ENCODE data around the gene CLTCL1.

Gene CLTCL1

DNA sequence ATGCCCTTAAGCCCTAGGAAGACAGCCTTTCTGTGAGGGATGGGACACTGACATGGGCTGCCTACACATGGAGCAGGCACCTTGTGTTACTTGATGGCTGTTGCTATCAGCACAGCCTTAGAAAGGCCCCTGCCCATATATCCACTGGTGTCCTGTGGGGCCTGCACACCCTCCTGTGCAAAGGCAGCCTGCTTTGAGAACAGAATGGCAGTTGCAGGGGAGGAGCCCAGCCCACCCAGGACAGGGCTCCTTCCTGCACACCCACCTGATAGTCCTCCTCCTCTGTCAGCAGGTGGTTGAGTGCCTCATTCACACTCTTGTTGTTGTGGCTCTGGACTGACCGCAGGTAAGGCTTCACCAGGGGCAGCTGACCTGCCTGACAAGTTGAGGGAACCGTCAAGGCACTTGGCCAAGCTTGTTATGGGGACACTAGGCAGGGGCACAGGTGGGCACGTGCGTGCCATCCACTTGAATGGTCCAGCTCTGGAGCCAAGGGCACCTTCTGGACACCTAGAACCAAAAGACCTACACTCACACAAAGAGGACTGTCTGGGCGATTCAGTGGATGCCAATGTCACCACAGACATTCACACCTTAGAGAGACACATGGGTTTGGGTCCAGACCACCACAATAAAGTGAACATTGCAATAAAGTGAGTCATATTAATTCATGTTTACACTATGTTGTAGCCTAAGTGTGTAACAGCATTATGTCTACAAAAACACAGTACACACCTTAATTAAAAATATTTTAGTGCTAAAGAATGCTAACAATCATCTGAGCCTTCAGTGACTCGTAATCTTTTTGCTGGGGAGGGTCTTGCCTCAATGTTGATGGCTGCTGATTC lies 103.6 kb downstream of the CLTCL1 start:
- Histone ChIP-seq H3K4me3 (ENCODE audit: insufficient read depth, low read depth, low read length, poor library complexity, severe bottlenecking) (no peak overlapping the region), H3K36me3 (ENCODE audit: control insufficient read depth, insufficient read depth, low read length) (no peaks in the 10 kb centered on the region)

DNA sequence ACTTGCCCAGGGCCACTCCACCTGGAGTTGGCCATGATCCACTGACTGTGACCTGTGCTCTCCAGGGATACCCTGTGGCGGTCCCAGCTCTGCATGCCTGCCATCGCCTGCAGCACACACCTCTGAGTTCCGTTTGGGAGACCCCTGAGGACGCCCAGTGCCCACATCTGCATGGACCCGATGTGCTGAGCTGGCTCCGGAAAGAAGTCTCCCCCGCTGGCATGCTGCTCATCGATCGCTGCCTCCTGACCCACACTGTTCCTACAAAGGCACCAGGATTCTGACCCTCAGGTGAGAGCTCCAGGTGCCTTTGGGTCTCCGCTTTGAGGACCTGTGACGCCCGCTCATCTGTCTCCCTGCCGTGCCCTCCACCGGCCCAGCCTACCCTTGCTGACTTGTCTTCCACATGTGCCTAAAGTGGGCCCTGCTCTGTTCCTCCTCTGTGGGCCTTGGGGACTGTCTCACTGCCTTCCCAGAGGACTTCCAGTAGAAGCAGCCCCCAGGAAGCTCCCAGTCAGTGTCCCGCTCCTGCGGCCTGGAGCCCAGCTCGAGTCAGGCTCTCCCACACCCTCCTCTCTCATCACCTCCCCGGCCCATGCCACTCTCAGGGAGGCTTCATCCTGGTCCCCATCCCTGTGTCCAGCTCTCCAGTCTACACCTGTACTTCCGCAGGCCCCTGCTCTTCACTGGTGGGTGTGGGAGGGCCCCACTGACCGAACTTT lies 107.1 kb downstream of the CLTCL1 start:
- DNase-seq, result no peak
- peaks cover 8% of the 10 kb centered on the region for H3K4me1 ChIP-seq (ENCODE audit: control insufficient read depth, insufficient read depth, low read length, poor library complexity, severe bottlenecking)
- H3K27ac ChIP-seq (ENCODE audit: insufficient read depth, low read length, poor library complexity, severe bottlenecking), result no peak overlapping the region
- no peaks in the 10 kb centered on the region for H3K27me3 ChIP-seq (replicated peaks; ENCODE audit: control insufficient read depth, insufficient read depth, low read length, poor library complexity, severe bottlenecking)
- no peak overlapping the region for H3K4me3 ChIP-seq (ENCODE audit: insufficient read depth, low read depth, low read length, poor library complexity, severe bottlenecking)
- no peaks in the 10 kb centered on the region for H3K9me3 ChIP-seq (ENCODE audit: control insufficient read depth, low read length)
- no peaks in the 10 kb centered on the region for H3K36me3 ChIP-seq (ENCODE audit: control insufficient read depth, insufficient read depth, low read length)

More for the DNA sequence above, 103.6 kb downstream of the CLTCL1 start:
- Histone ChIP-seq H3K27me3 (replicated peaks; ENCODE audit: control insufficient read depth, insufficient read depth, low read length, poor library complexity, severe bottlenecking) (no peaks in the 10 kb centered on the region), H3K4me1 (ENCODE audit: control insufficient read depth, insufficient read depth, low read length, poor library complexity, severe bottlenecking) (no peaks in the 10 kb centered on the region), H3K9me3 (ENCODE audit: control insufficient read depth, low read length) (no peaks in the 10 kb centered on the region), H3K27ac (ENCODE audit: insufficient read depth, low read length, poor library complexity, severe bottlenecking) (no peak overlapping the region)
- no peak for DNase-seq

DNA sequence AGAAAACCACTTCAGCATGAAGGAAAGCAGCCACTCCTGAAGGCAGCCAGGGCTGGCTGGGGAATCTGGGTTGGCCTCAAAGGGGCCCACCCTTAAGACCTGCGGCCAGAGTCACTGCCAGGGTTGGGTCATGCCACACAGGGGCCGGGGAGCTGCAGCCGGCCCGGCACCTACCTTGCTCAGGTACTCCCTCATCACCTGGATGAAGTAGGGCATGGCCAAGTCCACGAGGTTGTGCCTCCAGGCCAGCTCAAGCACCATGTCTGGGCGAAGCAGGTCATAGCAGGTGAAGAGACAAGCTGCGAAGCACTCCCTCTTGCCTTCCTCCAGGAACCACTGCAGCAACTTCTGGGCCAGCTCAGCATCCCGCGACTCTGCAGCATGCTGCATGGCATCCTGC lies 108.3 kb downstream of the CLTCL1 start:
- no peak for DNase-seq
- Histone ChIP-seq H3K27me3 (replicated peaks; ENCODE audit: control insufficient read depth, insufficient read depth, low read length, poor library complexity, severe bottlenecking) (no peaks in the 10 kb centered on the region), H3K4me1 (ENCODE audit: control insufficient read depth, insufficient read depth, low read length, poor library complexity, severe bottlenecking) (peaks cover 13% of the 10 kb centered on the region), H3K9me3 (ENCODE audit: control insufficient read depth, low read length) (no peaks in the 10 kb centered on the region), H3K36me3 (ENCODE audit: control insufficient read depth, insufficient read depth, low read length) (no peaks in the 10 kb centered on the region), H3K4me3 (ENCODE audit: insufficient read depth, low read depth, low read length, poor library complexity, severe bottlenecking) (no peak overlapping the region), H3K27ac (ENCODE audit: insufficient read depth, low read length, poor library complexity, severe bottlenecking) (no peak overlapping the region)

DNA sequence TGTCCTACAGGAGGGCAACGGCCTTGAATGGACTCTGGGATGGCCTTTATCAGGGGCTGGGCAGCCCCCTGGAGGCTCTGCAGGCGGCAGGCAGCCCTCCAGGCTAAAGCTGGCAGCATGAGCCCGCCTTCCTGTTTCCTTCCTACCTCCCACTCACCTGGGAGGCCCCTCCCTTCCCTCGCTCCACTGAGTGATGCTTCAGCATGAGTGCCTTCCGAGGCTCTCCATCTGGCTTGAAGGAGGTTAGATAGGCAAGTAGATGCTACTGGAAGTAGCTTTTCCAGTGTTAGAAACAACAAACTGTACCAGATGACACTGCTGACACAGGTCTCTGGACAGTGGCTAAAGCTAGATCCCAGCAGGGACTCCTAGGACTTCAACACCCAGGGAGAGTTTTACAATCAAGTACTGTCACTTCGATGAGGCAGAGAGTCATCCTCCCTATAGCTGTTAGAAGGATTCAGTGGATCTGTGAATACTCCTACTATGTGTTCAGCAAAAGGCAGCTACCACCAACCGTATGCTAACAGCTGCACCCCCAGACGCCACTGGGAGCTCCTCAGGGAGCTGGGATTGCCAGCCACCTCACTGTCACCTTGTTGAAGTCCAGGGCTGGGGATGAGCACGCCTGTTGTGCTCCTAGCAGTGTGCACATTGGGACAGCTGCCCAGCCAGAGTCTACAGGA lies 108.9 kb downstream of the CLTCL1 start:
- Histone ChIP-seq H3K4me1 (ENCODE audit: control insufficient read depth, insufficient read depth, low read length, poor library complexity, severe bottlenecking) (peaks cover 14% of the 10 kb centered on the region), H3K9me3 (ENCODE audit: control insufficient read depth, low read length) (no peaks in the 10 kb centered on the region), H3K27me3 (replicated peaks; ENCODE audit: control insufficient read depth, insufficient read depth, low read length, poor library complexity, severe bottlenecking) (no peaks in the 10 kb centered on the region), H3K4me3 (ENCODE audit: insufficient read depth, low read depth, low read length, poor library complexity, severe bottlenecking) (no peak overlapping the region), H3K36me3 (ENCODE audit: control insufficient read depth, insufficient read depth, low read length) (no peaks in the 10 kb centered on the region), H3K27ac (ENCODE audit: insufficient read depth, low read length, poor library complexity, severe bottlenecking) (no peak overlapping the region)
- no peak for DNase-seq

DNA sequence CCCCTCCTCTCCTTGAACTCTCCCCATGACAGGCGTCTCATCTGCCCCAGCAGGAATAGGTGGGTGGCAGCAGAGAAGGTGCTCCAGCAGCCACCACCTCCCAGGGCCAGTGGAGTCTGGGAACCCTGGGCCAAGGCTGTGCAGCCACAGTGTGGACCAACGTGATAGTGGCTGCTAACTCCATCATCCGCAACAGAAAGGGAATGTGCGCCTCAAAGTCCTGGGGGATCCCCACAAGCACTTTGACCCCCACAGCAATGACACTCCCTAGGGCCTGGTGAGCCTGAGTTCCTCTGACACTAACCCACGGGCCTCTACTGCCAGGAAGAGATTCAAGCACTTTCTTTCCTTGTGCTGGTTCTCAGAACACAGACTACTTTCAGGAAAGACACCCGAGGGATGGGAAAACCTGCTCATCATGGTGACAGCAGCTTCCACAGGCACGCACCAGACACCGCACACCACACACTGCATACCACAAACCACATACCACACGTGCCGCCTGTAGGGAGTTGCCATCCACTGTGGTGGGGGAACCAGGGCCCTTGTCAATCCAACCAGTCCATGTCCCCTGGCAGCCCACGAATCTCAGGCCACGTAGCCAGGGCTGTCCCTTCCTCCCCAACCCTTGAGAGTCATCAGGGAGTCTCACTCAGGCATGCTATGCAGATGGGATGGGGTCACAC lies 109.6 kb downstream of the CLTCL1 start:
- no peak overlapping the region for H3K4me3 ChIP-seq (ENCODE audit: insufficient read depth, low read depth, low read length, poor library complexity, severe bottlenecking)
- H3K27ac ChIP-seq (ENCODE audit: insufficient read depth, low read length, poor library complexity, severe bottlenecking), result no peak overlapping the region
- H3K4me1 ChIP-seq (ENCODE audit: control insufficient read depth, insufficient read depth, low read length, poor library complexity, severe bottlenecking), result peaks cover 16% of the 10 kb centered on the region
- H3K36me3 ChIP-seq (ENCODE audit: control insufficient read depth, insufficient read depth, low read length), result no peaks in the 10 kb centered on the region
- no peaks in the 10 kb centered on the region for H3K27me3 ChIP-seq (replicated peaks; ENCODE audit: control insufficient read depth, insufficient read depth, low read length, poor library complexity, severe bottlenecking)
- no peaks in the 10 kb centered on the region for H3K9me3 ChIP-seq (ENCODE audit: control insufficient read depth, low read length)
- no peak for DNase-seq

DNA sequence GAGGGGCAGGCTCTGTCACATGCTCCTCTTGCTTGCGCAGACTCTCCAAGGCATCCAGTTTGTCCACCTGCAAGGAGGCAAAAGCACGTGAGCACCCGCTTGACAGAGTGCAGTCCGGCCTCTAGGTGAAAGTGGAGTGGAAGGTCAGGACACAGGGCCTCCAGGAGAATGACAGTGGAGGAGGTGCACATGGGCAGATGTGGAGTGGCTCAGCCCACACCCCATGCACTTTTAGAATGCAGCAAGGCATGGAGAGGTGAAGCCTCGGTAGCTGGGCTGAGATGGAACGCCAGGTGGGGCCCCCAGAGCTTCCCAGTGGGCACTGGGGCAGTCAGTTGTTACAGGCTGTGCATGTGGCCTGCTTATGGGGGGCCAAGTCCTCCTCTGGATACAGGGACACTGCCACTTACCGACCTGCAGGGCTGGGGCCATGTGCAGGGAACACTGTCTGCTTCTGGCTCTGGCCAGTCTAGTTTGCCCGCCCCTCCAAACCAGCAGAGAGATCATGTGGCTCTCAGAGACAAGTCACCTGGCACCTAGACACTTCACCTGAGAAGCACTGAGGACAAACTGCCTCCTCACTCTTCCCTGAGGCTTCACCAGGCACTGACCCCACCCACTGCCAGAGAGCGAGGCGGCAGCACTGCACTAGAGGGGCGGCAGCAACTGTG lies 110.6 kb downstream of the CLTCL1 start:
- H3K27ac ChIP-seq (ENCODE audit: insufficient read depth, low read length, poor library complexity, severe bottlenecking), result no peak overlapping the region
- no peaks in the 10 kb centered on the region for H3K27me3 ChIP-seq (replicated peaks; ENCODE audit: control insufficient read depth, insufficient read depth, low read length, poor library complexity, severe bottlenecking)
- no peak for DNase-seq
- H3K4me1 ChIP-seq (ENCODE audit: control insufficient read depth, insufficient read depth, low read length, poor library complexity, severe bottlenecking), result peaks cover 16% of the 10 kb centered on the region
- H3K36me3 ChIP-seq (ENCODE audit: control insufficient read depth, insufficient read depth, low read length), result no peaks in the 10 kb centered on the region
- no peak overlapping the region for H3K4me3 ChIP-seq (ENCODE audit: insufficient read depth, low read depth, low read length, poor library complexity, severe bottlenecking)
- no peaks in the 10 kb centered on the region for H3K9me3 ChIP-seq (ENCODE audit: control insufficient read depth, low read length)

DNA sequence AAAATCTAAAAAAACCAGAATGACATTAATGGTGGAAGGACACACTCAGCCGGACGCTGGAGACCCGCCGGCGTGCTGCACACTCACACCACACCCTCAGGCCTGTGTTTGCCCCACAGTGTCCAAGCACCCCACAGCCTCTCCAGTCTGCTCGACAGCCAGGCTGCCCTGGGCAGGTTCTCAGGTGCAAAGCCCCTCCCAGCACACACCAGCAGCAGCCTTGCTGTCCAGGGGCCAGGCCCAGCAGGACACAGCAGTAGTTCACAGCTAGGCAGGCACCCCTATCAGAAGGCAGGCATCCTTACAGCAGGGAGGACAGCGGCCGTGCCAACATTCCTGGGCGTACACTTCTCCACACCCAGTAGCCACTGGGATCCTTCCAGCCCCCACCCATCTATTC lies 111.3 kb downstream of the CLTCL1 start:
- Histone ChIP-seq H3K36me3 (ENCODE audit: control insufficient read depth, insufficient read depth, low read length) (no peaks in the 10 kb centered on the region), H3K4me1 (ENCODE audit: control insufficient read depth, insufficient read depth, low read length, poor library complexity, severe bottlenecking) (peaks cover 16% of the 10 kb centered on the region), H3K27me3 (replicated peaks; ENCODE audit: control insufficient read depth, insufficient read depth, low read length, poor library complexity, severe bottlenecking) (no peaks in the 10 kb centered on the region), H3K9me3 (ENCODE audit: control insufficient read depth, low read length) (no peaks in the 10 kb centered on the region), H3K4me3 (ENCODE audit: insufficient read depth, low read depth, low read length, poor library complexity, severe bottlenecking) (no peak overlapping the region), H3K27ac (ENCODE audit: insufficient read depth, low read length, poor library complexity, severe bottlenecking) (no peak overlapping the region)
- no peak for DNase-seq

DNA sequence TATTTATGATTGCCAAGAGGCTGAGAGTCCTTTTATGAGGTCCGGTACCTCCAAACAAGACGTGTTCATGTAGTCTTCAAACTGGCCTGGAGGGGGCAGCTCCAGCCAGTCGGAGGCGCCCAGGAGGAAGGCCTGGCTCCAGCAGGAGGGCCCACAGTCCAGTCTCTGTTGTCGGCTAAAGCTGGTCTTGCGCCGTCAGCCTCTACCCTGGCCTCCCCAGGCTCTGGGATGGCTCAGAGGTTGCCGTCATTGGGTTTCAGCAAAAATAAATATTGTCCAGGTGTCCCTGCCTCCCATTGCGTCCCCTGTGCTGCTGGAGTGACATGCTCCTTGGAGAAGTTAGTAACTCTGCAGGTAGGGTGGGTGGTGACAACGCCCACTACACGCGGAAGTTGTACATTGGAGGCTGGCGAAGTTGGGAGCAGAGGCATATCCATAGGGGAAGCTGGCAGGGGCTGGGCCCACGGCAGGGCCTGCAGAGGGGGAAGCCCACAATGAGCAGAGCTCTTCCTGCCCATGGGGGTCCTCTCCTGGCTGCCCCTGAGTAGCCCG lies 111.9 kb downstream of the CLTCL1 start:
- H3K4me3 ChIP-seq (ENCODE audit: insufficient read depth, low read depth, low read length, poor library complexity, severe bottlenecking), result peak overlapping the region; percentile 63
- H3K4me1 ChIP-seq (ENCODE audit: control insufficient read depth, insufficient read depth, low read length, poor library complexity, severe bottlenecking), result peaks cover 16% of the 10 kb centered on the region
- no peaks in the 10 kb centered on the region for H3K27me3 ChIP-seq (replicated peaks; ENCODE audit: control insufficient read depth, insufficient read depth, low read length, poor library complexity, severe bottlenecking)
- H3K27ac ChIP-seq (ENCODE audit: insufficient read depth, low read length, poor library complexity, severe bottlenecking), result no peak overlapping the region
- no peaks in the 10 kb centered on the region for H3K9me3 ChIP-seq (ENCODE audit: control insufficient read depth, low read length)
- DNase-seq, result peak in 1 of 3 donors; percentile 27
- H3K36me3 ChIP-seq (ENCODE audit: control insufficient read depth, insufficient read depth, low read length), result no peaks in the 10 kb centered on the region
